GM20000 (cell line): ENCODE measurements around the gene CHD9NB.

Experiments used
- DNase-seq: peaks from one replicate; pipeline ENCODE4 v3.0.0; 2012; ENCODE audit warnings: low spot score
- TF ChIP-seq, protein P1 (sequence below): IDR thresholded peaks from 2 replicates; pipeline ENCODE4 v1.5.1; 2012; ENCODE audit warnings: mild to moderate bottlenecking, control low read depth; ENCODE audit errors: extremely low read depth, missing control alignments

Gene CHD9NB

DNA sequence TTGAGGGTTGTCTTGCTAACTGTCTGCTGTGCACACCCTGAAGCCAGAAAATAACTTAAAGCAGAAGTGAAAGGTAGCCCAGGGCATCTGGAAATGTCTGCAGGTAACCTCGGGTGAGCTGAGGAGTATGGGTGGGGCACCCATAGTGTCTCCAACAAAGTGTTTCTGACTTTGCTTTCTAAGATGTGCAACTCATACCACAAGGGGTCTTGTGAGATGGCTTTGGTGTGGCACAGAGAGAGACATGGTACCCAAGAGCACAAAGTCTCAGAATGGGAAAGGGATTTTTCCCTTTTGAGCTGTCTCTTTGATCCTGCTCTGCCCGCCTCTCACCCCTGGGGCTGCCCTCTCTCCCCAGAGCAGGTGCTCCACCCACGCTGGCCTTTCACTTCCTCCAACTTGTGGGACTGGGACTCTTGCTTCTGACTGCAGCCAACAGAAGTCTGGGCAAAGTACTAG, 9.0 kb upstream of the CHD9NB start:
- TF ChIP-seq, protein P1, sequence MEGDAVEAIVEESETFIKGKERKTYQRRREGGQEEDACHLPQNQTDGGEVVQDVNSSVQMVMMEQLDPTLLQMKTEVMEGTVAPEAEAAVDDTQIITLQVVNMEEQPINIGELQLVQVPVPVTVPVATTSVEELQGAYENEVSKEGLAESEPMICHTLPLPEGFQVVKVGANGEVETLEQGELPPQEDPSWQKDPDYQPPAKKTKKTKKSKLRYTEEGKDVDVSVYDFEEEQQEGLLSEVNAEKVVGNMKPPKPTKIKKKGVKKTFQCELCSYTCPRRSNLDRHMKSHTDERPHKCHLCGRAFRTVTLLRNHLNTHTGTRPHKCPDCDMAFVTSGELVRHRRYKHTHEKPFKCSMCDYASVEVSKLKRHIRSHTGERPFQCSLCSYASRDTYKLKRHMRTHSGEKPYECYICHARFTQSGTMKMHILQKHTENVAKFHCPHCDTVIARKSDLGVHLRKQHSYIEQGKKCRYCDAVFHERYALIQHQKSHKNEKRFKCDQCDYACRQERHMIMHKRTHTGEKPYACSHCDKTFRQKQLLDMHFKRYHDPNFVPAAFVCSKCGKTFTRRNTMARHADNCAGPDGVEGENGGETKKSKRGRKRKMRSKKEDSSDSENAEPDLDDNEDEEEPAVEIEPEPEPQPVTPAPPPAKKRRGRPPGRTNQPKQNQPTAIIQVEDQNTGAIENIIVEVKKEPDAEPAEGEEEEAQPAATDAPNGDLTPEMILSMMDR = no peak
- peak; percentile 71 for DNase-seq

DNA sequence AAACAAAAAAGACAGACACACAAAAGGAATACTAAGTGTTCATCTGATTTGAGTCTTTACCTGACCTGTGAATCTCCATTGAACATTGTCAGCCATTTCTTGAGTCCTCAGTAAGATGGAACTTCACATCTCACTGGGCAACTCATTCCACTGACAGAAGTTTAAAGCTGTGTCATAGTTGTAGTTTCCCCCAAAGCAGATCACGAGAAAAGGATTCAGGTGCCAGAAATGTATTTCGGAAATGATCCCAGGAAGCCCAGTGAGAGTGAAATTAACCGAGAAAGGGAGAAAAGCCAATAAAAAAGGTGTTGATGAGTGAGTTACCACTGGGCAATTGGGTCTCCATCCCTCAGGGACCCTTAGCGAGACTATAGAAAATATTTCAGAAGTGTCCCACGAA, 8.6 kb upstream of the CHD9NB start:
- TF ChIP-seq, protein P1 = no peak
- no peak for DNase-seq

DNA sequence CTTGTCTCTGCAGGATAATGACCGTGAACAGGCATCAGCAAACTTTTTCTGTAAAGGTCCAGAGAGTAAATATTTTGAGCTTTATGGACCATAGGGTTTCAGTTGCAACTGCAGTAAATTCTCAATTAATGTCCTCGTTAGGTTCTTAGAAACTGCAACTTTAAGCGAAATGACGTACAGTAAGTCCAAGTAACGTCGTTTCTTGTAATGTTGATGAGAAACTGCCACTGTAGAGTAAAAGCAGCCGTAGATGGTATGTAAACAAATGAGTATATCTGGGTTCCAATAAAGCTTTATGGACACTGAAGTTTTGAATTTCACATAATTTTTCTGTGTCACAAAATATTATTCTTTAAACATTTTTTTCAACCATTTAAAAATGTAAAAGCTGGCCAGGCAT, 7.0 kb upstream of the CHD9NB start:
- TF ChIP-seq, protein P1 = no peak
- no peak for DNase-seq

DNA sequence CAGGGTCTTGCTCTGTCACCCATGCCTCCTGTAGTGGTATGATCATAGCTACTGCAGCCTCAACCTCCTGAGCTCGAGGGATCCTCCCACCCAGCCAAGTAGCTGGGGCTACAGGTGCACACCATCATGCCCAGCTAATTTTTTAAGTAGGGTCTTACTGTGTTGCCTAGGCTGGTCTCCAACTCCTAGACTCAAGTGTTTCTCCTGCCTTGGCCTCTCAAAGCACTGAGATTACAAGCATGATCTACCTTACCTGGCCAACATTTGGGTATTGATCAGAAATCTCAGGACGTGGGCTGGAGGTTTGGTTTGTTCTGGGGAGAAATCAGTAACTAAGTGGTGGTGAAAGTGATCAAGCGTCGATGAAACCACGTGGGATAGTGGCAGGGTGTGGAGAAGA, 6.2 kb upstream of the CHD9NB start:
- DNase-seq = no peak
- TF ChIP-seq, protein P1 = no peak

DNA sequence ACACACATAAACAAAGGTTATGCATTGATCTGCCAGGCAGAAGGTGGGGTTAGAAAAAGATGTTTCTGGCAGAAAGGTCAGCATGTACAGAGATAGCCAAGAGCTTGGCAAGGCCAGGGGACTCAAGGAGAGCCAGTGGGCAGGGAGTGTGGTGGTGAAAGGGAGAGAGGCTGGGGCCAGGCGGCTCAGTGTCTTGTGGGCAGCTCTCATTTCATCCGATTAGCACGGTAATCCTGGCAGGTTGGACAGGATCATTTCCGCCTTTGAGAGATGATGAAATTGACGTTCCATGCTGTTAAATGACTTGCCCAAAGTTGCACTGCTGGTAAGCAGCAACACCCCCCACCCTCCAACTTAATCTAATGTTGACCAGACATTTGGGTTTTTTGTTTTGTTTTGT, 5.7 kb upstream of the CHD9NB start:
- TF ChIP-seq, protein P1 = no peak
- no peak for DNase-seq

DNA sequence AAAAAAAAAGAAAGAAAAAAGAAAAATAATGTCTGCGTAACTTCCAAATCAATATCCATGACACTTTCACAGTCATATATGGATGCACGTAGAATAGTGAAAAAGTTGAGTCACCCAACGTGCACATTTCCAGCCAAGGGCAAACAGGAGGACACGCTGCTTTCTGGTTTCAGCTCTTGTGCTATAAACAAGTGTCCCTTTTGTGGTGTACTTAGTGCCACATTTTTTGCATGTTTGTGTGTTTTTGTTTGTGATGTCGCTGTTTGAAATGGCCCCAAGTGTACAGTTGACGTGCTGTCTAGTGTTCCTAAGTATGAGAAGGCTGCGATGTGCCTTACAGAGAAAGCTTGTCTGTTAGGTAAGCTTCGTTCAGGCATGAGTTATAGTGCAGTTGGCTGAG, 5.0 kb upstream of the CHD9NB start:
- no peak for DNase-seq
- TF ChIP-seq, protein P1 = no peak

DNA sequence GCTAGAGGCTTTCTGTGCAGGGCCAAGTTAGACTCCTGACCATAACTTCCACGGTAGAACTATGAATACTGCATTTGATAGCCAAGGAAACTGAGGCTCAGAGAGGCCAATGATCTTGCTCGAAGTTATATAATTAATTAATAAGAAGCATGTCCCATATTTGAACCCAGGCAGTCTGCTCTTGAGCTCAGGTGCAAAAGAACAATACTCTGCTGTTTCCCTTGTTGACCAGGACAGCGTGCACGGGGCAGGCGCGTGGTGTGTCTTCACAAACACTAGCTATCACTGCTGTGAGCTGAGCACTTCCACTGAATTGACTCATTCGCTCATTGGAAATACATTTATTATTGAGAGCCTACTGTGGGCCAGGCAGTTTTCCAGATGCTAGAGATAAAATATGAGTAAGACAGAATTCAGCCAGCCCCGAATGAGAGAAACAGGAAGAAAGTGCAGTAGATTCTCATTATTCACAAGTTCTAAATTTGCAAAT, 3.7 kb upstream of the CHD9NB start:
- TF ChIP-seq, protein P1 = no peak
- DNase-seq = no peak
